CD4-positive, alpha-beta T cell treated with Interleukin-15 for 1 hour (primary cell): ENCODE data around the gene STARD4.

ENCODE experiments used
- DNase-seq: peaks from one replicate; pipeline ENCODE4 v3.0.0-alpha.2; 2020

The STARD4 gene

GRCh38 chr5:111512375-111513130 lies at the start of gene STARD4:
Gene STARD4, minus strand, starts transcription at chr5:111512535. Its CDS starts 5,102 bp downstream, at chr5:111507433.
- peak; percentile 96 for DNase-seq

- no peak for DNase-seq
Measured at GRCh38 chr5:111559680-111560079, 47.3 kb upstream of the STARD4 start.

- no peak for DNase-seq
Measured at GRCh38 chr5:111557686-111558085, 45.4 kb upstream of the STARD4 start.

- DNase-seq = no peak
Measured at GRCh38 chr5:111557111-111557510, 44.8 kb upstream of the STARD4 start.

- no peak for DNase-seq
Measured at GRCh38 chr5:111556501-111556900, 44.2 kb upstream of the STARD4 start.

GRCh38 chr5:111555760-111556159 lies 43.4 kb upstream of the STARD4 start:
- DNase-seq = no peak

GRCh38 chr5:111553868-111554267 lies 41.5 kb upstream of the STARD4 start:
- DNase-seq = no peak

GRCh38 chr5:111552896-111553295 lies 40.6 kb upstream of the STARD4 start:
- no peak for DNase-seq

- DNase-seq = no peak
Measured at GRCh38 chr5:111552492-111552891, 40.2 kb upstream of the STARD4 start.

GRCh38 chr5:111551569-111552275 lies 39.4 kb upstream of the STARD4 start:
- no peak for DNase-seq

GRCh38 chr5:111551161-111551560 lies 38.8 kb upstream of the STARD4 start:
- DNase-seq = no peak

- peak; percentile 64 for DNase-seq
Measured at GRCh38 chr5:111550282-111551020, 38.1 kb upstream of the STARD4 start.

- no peak for DNase-seq
Measured at GRCh38 chr5:111548992-111549649, 36.8 kb upstream of the STARD4 start.

- no peak for DNase-seq
Measured at GRCh38 chr5:111548348-111548950, 36.1 kb upstream of the STARD4 start.

GRCh38 chr5:111545031-111545430 lies 32.7 kb upstream of the STARD4 start:
- DNase-seq = no peak

- DNase-seq = no peak
Measured at GRCh38 chr5:111537141-111538024, 25.0 kb upstream of the STARD4 start.

GRCh38 chr5:111535879-111536549 lies 23.7 kb upstream of the STARD4 start:
- no peak for DNase-seq

GRCh38 chr5:111532886-111533582 lies 20.7 kb upstream of the STARD4 start:
- DNase-seq = no peak

GRCh38 chr5:111530298-111530740 lies 18.0 kb upstream of the STARD4 start:
- peak; percentile 95 for DNase-seq

- no peak for DNase-seq
Measured at GRCh38 chr5:111528056-111528455, 15.7 kb upstream of the STARD4 start.
